ENCODE data around the gene PTHLH.

DNA sequence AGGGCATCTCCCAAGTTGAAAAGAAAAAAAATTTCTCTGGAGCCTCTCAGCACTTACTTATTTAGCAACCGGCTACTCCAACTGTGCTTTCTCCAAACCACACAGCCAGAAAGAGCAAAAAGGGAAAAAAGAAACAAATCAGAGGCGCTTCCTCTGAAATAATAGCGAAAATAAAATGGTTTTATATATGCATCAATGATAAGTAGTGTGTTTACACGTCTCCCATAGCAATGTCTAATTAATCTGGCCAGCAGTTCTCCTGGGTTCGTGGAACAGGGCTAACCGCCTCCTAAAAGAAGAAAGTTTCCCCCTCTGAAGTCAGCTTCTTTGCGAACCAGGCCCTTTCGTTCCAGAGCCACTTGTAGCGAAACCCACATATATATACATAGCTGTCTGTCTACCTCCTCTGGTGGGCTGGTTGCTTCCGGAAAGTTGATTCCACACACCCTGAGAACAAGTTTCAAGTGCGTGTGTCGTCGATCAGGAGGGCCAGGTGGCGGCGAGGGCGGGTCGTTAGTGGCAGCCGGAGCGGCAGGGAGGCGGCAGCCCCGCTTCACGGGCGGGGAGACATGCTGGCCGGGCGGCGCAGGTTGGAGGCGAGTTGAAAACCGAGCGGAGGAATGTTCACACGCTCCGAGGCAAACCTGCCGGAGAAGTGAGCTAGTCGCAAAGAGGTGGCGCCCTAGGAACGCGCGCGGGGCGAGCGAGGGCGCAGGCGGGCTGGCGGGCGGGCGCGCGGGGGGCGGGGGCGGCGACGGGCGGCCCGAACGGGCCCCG, 2.7 kb downstream of the PTHLH start:
- TF ChIP-seq, protein P1, sequence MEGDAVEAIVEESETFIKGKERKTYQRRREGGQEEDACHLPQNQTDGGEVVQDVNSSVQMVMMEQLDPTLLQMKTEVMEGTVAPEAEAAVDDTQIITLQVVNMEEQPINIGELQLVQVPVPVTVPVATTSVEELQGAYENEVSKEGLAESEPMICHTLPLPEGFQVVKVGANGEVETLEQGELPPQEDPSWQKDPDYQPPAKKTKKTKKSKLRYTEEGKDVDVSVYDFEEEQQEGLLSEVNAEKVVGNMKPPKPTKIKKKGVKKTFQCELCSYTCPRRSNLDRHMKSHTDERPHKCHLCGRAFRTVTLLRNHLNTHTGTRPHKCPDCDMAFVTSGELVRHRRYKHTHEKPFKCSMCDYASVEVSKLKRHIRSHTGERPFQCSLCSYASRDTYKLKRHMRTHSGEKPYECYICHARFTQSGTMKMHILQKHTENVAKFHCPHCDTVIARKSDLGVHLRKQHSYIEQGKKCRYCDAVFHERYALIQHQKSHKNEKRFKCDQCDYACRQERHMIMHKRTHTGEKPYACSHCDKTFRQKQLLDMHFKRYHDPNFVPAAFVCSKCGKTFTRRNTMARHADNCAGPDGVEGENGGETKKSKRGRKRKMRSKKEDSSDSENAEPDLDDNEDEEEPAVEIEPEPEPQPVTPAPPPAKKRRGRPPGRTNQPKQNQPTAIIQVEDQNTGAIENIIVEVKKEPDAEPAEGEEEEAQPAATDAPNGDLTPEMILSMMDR (conservative IDR thresholded peaks at IDR 0.05) = peak; percentile 71
- TF ChIP-seq ZFX (IDR thresholded peaks at IDR 0.05) = no peak

All from C4-2B (cell line).